ENCODE measurements around the gene RTN4R. TPM values are rescaled to one million over a fixed set of nuclear protein-coding genes. Genes with fewer than 3 reads are reported as not detected.

The RTN4R gene
- total and polyA plus RNA-seq, 2 of the 8 experiments (the other 6 are each of a cell fraction or from before 2014, with no cell fraction given) = 21.8 to 41.3 TPM

DNA sequence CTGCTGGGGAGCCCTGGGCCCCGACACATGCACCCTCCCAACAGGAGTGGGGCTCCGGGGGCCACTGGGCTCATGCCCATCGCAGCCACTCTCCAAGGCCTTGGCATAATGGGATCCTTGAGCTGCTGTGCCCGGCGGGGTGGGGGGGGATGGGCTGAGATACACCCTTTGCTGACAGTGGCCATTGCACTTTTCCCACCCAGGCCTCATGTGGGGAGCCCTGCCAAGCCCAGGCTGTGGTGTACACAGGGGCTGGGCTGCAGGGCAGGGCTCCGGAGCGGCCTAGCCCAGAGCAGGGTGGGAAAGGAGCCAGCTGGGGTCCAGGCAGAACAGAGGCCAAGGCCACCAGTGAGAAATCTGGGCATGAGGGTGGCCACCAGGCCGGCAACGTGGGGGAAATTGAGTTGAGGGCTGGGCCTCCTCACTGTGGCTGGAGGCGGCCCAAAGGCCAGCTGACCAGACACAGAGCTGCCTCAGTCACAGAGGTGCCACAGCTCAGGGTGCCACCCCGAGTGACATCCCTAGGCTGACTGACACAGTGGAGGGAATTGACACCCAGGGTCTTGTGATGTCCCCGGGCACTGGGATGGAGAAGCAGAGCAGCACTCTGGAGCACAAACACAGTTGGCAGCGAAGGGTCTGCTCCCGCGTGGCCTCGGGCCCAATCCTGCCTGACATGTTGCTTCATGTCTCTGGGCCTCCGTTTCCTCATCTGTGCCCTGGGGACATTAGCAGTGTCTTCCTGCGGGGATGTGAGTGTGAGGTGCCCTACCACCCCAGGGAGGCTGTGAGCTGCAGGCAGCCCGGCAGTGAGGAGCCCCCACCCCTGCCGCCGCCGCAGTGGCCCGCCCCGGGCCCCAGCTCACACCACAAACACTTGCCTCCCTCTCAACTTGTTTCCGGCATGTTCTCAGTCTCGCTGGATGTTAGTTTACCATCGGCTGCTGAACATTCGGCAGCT is 30.4 kb downstream of the RTN4R start (continued):
- TF ChIP-seq, protein P1, sequence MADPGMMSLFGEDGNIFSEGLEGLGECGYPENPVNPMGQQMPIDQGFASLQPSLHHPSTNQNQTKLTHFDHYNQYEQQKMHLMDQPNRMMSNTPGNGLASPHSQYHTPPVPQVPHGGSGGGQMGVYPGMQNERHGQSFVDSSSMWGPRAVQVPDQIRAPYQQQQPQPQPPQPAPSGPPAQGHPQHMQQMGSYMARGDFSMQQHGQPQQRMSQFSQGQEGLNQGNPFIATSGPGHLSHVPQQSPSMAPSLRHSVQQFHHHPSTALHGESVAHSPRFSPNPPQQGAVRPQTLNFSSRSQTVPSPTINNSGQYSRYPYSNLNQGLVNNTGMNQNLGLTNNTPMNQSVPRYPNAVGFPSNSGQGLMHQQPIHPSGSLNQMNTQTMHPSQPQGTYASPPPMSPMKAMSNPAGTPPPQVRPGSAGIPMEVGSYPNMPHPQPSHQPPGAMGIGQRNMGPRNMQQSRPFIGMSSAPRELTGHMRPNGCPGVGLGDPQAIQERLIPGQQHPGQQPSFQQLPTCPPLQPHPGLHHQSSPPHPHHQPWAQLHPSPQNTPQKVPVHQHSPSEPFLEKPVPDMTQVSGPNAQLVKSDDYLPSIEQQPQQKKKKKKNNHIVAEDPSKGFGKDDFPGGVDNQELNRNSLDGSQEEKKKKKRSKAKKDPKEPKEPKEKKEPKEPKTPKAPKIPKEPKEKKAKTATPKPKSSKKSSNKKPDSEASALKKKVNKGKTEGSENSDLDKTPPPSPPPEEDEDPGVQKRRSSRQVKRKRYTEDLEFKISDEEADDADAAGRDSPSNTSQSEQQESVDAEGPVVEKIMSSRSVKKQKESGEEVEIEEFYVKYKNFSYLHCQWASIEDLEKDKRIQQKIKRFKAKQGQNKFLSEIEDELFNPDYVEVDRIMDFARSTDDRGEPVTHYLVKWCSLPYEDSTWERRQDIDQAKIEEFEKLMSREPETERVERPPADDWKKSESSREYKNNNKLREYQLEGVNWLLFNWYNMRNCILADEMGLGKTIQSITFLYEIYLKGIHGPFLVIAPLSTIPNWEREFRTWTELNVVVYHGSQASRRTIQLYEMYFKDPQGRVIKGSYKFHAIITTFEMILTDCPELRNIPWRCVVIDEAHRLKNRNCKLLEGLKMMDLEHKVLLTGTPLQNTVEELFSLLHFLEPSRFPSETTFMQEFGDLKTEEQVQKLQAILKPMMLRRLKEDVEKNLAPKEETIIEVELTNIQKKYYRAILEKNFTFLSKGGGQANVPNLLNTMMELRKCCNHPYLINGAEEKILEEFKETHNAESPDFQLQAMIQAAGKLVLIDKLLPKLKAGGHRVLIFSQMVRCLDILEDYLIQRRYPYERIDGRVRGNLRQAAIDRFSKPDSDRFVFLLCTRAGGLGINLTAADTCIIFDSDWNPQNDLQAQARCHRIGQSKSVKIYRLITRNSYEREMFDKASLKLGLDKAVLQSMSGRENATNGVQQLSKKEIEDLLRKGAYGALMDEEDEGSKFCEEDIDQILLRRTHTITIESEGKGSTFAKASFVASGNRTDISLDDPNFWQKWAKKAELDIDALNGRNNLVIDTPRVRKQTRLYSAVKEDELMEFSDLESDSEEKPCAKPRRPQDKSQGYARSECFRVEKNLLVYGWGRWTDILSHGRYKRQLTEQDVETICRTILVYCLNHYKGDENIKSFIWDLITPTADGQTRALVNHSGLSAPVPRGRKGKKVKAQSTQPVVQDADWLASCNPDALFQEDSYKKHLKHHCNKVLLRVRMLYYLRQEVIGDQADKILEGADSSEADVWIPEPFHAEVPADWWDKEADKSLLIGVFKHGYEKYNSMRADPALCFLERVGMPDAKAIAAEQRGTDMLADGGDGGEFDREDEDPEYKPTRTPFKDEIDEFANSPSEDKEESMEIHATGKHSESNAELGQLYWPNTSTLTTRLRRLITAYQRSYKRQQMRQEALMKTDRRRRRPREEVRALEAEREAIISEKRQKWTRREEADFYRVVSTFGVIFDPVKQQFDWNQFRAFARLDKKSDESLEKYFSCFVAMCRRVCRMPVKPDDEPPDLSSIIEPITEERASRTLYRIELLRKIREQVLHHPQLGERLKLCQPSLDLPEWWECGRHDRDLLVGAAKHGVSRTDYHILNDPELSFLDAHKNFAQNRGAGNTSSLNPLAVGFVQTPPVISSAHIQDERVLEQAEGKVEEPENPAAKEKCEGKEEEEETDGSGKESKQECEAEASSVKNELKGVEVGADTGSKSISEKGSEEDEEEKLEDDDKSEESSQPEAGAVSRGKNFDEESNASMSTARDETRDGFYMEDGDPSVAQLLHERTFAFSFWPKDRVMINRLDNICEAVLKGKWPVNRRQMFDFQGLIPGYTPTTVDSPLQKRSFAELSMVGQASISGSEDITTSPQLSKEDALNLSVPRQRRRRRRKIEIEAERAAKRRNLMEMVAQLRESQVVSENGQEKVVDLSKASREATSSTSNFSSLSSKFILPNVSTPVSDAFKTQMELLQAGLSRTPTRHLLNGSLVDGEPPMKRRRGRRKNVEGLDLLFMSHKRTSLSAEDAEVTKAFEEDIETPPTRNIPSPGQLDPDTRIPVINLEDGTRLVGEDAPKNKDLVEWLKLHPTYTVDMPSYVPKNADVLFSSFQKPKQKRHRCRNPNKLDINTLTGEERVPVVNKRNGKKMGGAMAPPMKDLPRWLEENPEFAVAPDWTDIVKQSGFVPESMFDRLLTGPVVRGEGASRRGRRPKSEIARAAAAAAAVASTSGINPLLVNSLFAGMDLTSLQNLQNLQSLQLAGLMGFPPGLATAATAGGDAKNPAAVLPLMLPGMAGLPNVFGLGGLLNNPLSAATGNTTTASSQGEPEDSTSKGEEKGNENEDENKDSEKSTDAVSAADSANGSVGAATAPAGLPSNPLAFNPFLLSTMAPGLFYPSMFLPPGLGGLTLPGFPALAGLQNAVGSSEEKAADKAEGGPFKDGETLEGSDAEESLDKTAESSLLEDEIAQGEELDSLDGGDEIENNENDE (IDR thresholded peaks at IDR 0.05; ENCODE audit: insufficient replicate concordance, low read length) = no peak
- TF ChIP-seq JUND (IDR thresholded peaks at IDR 0.05; ENCODE audit: low read length) = no peak
- no peak for TF ChIP-seq EZH2 (IDR thresholded peaks at IDR 0.05; ENCODE audit: low read depth, low read length, severe bottlenecking)
- TF ChIP-seq EGR1 (IDR thresholded peaks at IDR 0.05; ENCODE audit: borderline replicate concordance, low read depth, low read length) = no peak
- no peak for TF ChIP-seq EP300 (IDR thresholded peaks at IDR 0.05; ENCODE audit: borderline replicate concordance in 1 of 2, low read depth in 2 of 2, low read length in 2 of 2)

Measured in H1 (cell line).